Measurements from ENCODE around the gene SEMA4A.
A peak's percentile ranks its signal among the peaks of the same experiment; 100 is the strongest.
"Not testable (repeated sequence)": the region's sequence is repeated elsewhere in the genome, so short reads cannot be mapped to it uniquely, and the experiment has no call there.

The SEMA4A gene

DNA sequence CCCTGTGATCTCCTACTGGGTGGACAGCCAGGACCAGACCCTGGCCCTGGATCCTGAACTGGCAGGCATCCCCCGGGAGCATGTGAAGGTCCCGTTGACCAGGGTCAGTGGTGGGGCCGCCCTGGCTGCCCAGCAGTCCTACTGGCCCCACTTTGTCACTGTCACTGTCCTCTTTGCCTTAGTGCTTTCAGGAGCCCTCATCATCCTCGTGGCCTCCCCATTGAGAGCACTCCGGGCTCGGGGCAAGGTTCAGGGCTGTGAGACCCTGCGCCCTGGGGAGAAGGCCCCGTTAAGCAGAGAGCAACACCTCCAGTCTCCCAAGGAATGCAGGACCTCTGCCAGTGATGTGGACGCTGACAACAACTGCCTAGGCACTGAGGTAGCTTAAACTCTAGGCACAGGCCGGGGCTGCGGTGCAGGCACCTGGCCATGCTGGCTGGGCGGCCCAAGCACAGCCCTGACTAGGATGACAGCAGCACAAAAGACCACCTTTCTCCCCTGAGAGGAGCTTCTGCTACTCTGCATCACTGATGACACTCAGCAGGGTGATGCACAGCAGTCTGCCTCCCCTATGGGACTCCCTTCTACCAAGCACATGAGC is 23.3 kb downstream of the SEMA4A start:
- CTCF ChIA-PET, result interaction anchor here (1.3 to 1.9 kb wide), 3 partner anchors 14 to 48 kb away, joined by 3 to 9 read pairs (median 3); no protein-coding TSS in a partner anchor
- TF ChIP-seq, protein P1, sequence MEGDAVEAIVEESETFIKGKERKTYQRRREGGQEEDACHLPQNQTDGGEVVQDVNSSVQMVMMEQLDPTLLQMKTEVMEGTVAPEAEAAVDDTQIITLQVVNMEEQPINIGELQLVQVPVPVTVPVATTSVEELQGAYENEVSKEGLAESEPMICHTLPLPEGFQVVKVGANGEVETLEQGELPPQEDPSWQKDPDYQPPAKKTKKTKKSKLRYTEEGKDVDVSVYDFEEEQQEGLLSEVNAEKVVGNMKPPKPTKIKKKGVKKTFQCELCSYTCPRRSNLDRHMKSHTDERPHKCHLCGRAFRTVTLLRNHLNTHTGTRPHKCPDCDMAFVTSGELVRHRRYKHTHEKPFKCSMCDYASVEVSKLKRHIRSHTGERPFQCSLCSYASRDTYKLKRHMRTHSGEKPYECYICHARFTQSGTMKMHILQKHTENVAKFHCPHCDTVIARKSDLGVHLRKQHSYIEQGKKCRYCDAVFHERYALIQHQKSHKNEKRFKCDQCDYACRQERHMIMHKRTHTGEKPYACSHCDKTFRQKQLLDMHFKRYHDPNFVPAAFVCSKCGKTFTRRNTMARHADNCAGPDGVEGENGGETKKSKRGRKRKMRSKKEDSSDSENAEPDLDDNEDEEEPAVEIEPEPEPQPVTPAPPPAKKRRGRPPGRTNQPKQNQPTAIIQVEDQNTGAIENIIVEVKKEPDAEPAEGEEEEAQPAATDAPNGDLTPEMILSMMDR (IDR thresholded peaks at IDR 0.05; ENCODE audit: control extremely low read depth, extremely low read depth, low read depth, missing control alignments), result no peak

DNA sequence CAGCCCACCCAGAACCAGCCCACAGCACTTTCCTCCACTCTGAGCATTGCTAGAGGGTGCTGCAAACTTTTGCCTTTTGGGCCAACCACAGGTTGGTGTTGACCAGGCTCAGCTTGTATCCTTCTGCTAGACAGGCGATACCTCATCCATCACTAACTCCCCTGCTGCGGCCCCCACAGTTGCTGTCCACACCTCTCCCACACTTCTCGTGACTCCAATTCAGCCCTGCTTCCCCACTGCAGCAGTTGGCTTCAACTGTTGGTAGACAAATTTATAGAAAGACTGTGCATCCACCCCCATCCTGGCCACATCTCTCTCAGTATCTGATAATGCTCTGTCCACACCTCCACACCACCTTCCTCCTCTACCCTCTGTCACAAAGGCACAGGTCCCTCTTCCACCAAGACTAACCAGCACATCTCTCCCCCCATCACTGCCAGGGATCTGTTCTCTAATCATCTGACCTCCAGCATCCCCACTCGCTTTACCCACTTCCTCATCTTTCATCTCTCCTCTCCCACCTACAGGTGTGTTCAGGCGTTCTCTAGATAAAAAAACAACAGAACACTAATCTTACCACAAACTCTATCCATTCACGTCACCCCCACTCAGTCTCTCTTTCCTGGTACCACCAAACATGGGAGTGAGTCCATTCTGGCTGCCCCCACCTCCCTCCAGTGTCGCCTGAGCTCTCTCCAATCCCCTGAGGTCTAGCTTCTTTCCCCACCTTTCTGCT is 24.7 kb downstream of the SEMA4A start:
- ChIA-PET CTCF (interaction anchor here (1.4 kb wide), 1 partner anchor 47 kb away, joined by 3 read pairs; no protein-coding TSS in a partner anchor), POLR2A (no interaction called here)
- peak; percentile 26 for DNase-seq (ENCODE audit: extremely low spot score)
- TF ChIP-seq, protein P1 (IDR thresholded peaks at IDR 0.05; ENCODE audit: control extremely low read depth, extremely low read depth, low read depth, missing control alignments), result no peak

More for the DNA sequence above, 23.3 kb downstream of the SEMA4A start:
- POLR2A ChIA-PET, result no interaction called here
- DNase-seq (ENCODE audit: extremely low spot score), result peak; percentile 12

DNA sequence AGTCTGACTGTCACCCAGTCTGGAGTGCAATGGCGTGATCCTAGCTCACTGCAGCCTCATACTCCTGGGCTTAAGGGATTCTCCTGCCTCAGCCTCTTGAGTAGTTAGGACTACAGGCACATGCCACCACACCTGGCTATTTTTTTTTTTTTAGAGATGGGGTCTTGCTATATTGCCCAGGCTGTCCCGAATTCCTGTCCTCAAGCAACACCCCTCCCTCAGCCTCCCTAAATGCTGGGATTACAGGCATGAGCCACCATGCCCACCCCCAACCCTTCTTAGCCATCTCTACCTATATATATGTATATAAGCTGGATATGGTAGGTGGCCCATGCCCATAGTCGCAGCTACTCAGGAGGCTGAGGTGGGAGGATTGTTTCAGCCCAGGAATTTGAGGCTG is 27.1 kb downstream of the SEMA4A start:
- ChIA-PET CTCF (interaction anchor here (0.6 to 1.5 kb wide), 2 partner anchors 13 to 45 kb away, joined by 3 read pairs; partner anchors contain the start of gene SLC25A44), POLR2A (no interaction called here)
- no peak for DNase-seq (ENCODE audit: extremely low spot score)
- TF ChIP-seq, protein P1 (IDR thresholded peaks at IDR 0.05; ENCODE audit: control extremely low read depth, extremely low read depth, low read depth, missing control alignments), result no peak

DNA sequence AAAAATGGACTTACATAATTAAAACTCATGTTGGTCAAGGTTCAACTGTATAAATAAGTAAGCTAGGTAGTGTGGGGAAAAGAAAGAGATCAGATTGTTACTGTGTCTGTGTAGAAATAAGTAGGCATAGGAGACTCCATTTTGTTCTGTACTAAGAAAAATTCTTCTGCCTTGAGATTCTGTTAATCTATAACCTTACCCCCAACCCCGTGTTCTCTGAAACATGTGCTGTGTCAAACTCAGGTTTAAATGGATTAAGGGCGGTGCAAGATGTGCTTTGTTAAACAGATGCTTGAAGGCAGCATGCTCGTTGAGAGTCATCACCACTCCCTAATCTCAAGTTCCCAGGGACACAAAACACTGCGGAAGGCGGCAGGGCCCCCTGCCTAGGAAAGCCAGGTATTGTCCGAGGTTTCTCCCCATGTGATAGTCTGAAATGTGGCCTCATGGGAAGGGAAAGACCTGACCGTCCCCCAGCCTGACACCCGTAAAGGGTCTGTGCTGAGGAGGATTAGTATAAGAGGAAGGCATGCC is 28.1 kb downstream of the SEMA4A start:
- DNase-seq (ENCODE audit: extremely low spot score); CTCF ChIA-PET; POLR2A ChIA-PET: not testable (repeated sequence)

DNA sequence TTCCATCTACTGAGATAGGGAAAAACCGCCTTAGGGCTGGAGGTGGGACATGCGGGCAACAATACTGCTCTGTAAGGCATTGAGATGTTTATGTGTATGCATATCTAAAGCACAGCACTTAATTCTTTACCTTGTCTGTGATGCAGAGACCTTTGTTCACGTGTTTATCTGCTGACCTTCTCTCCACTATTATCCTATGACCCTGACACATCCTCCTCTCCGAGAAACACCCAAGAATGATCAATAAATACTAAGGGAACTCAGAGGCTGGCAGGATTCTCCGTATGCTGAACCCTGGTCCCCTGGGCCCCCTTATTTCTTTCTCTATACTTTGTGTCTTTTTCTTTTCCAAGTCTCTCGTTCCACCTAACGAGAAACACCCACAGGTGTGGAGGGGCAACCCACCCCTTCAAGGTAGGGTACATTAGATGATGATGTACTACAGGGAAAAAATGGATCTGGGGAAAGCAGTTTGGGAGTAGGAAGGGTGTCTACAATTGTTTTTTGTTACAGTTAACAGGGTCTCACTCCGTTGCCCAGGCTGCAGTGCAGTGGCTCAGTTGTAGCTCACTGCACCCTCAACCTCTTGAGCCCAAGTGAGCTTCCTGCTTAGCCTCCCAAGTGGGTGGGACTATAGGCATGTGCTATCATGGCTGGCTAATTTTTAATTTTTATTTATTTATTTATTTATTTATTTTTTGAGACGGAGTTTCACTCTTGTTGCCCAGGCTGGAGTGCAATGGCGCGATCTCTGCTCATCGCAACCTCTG is 28.8 kb downstream of the SEMA4A start:
- CTCF ChIA-PET; POLR2A ChIA-PET; DNase-seq (ENCODE audit: extremely low spot score): not testable (repeated sequence)

DNA sequence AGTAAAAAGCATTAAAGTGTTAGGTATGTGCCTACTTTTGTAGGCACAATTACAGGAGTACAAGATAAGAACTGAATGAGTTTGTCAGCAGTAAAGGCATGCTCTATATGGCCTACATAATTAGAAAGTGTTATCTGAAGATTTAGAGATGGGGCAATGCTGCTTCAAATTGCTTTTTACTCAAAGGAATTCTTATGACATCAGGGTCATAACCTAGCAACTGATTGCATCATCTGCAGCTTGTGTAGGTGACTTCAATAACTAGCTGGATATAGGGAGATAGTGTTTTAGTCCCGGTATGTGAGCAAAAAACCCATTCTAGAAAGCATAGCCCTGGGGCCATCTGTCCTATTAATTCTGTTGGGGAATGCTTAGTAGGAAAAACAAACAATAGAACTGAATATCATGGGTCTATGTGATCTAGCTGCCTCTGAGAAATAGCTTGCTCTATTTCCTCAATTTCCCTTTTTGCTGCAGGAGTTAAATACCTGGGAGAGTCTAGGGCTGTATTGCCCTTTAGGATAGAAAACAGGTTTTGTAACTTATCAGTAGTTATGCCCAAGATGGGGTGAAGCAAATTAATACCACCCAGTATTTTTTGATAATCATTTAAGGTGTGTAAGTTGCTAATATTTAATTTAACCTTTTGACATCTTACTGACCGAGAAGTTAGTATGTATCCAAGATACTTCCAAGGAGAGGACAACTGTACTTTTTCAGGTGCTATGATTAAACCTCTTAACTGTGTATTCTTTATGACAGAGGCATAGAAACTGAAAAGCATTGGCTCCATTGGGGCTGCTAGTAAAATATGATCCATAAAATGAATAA is 33.2 kb downstream of the SEMA4A start:
- DNase-seq (ENCODE audit: extremely low spot score); CTCF ChIA-PET; POLR2A ChIA-PET: not testable (repeated sequence)

DNA sequence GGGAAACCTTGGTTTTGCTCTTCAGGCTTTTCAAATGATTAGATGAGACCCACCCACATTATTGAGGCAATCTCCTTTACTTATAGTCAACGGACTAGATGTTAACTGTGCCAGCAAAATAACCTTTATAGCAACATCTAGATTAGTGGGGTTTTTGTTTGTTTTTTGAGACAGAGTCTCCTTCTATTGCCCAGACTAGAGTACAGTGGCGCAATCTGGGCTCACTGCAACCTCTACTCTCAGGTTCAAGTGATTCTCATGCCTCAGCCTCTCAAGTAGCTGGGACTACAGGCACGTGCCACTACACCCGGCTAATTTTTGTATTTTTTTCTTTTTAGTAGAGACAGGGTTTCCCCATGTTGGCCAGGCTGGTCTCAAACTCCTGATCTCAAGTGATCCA is 36.9 kb downstream of the SEMA4A start:
- CTCF ChIA-PET, result interaction anchor here (1.8 kb wide), 1 partner anchor 16 kb away, joined by 5 read pairs; no protein-coding TSS in a partner anchor
- DNase-seq (ENCODE audit: extremely low spot score); POLR2A ChIA-PET: not testable (repeated sequence)

DNA sequence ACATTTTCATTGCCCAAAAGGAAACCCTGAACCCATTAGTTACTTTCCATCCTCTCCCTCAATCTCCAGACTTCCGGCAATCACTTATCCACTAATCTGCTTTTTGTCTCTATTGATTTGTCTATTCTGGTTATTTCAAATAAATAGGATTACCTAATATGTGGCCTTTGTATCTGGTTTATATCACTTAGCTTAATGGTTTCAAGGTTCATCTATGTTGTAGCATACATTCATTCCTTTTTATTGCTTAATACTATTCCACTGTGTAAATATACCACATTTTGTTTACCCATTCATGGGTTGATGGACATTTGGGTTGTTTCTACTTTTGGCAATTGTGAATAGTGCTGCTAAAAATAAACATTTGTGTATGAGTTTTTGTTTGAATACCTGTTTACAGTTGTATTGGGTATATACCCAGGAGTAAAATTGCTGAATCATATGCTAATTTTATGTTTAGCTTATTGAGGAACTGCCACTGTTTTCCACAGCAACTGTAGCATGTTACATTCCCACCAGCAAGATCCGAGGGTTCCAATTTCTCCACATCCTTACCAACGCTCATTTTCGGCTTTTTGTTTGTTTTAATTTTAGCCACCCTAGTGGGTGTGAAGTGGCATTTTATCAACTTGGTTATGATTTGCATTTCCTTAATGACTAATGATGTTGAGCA is 38.0 kb downstream of the SEMA4A start:
- ChIA-PET CTCF (interaction anchor here (0.7 to 1.8 kb wide), 2 partner anchors 18 to 911 kb away, joined by 3 to 5 read pairs; no protein-coding TSS in a partner anchor), POLR2A (no interaction called here)
- DNase-seq (ENCODE audit: extremely low spot score), result no peak
- TF ChIP-seq, protein P1 (IDR thresholded peaks at IDR 0.05; ENCODE audit: control extremely low read depth, extremely low read depth, low read depth, missing control alignments), result no peak
